Upper lobe of left lung (tissue), 6 donors: ENCODE measurements around the gene MTHFD2L. TPM values are rescaled to one million over a fixed set of nuclear protein-coding genes. Genes with fewer than 3 reads are reported as not detected.

Source experiments
- ATAC-seq, 2 donors: fragments of 200-7000 bp; cut with Tn5 transposase; one replicate each; pipeline ENCODE4 v1.9.1; 2022; ENCODE audit warnings: mild to moderate bottlenecking in 2 of 2, moderate library complexity in 2 of 2; ENCODE audit not compliant: low FRiP score in 2 of 2
- DNase-seq, 2 donors: peaks; one replicate each; pipeline ENCODE4 v3.0.0-alpha.2; 2019 to 2020
- H3K27ac ChIP-seq, 4 donors: fragments of 200-600 bp; sonication (generic); one replicate each; pipeline ENCODE4 v1.5.1; 2016 to 2019
- H3K27me3 ChIP-seq, 4 donors: fragments of 200-600 bp; sonication (generic); one replicate each; pipeline ENCODE4 v1.5.1; 2017 to 2019
- H3K36me3 ChIP-seq, 4 donors: fragments of 200-600 bp; sonication (generic); one replicate each; pipeline ENCODE4 v1.5.1; 2016 to 2019
- H3K4me1 ChIP-seq, 4 donors: fragments of 200-600 bp; sonication (generic); one replicate each; pipeline ENCODE4 v1.5.1; 2018 to 2019
- H3K4me3 ChIP-seq, 4 donors: fragments of 200-600 bp; sonication (generic); one replicate each; pipeline ENCODE4 v1.5.1; 2017 to 2019; ENCODE audit warnings: mild to moderate bottlenecking in 2 of 4, moderate library complexity in 1 of 4
- H3K9me3 ChIP-seq, 4 donors: fragments of 200-600 bp; sonication (generic); one replicate each; pipeline ENCODE4 v1.5.1; 2018 to 2019
- CTCF ChIP-seq, 6 experiments: fragments of 450-650 bp in 4 of 6; fragments of 200-600 bp in 2 of 6; sonication (generic) in 2 of 6; IDR thresholded peaks; one replicate each; pipeline ENCODE4 v1.5.1; 2016 to 2019; ENCODE audit warnings: antibody characterized with exemption in 6 of 6
- EP300 ChIP-seq, 4 donors: sonication (generic); formaldehyde crosslinking; IDR thresholded peaks; one replicate each; pipeline ENCODE4 v1.5.1; 2017; ENCODE audit warnings: antibody characterized with exemption in 4 of 4, control low read depth in 2 of 4
- POLR2A ChIP-seq, 4 donors: fragments of 450-650 bp; IDR thresholded peaks; one replicate each; pipeline ENCODE4 v1.5.1; 2016 to 2017; ENCODE audit warnings: antibody characterized with exemption in 4 of 4, mild to moderate bottlenecking in 2 of 4
- POLR2AphosphoS5 ChIP-seq, 2 donors: sonication (generic); formaldehyde crosslinking; IDR thresholded peaks; one replicate each; pipeline ENCODE4 v1.5.1; 2017; ENCODE audit warnings: antibody characterized with exemption in 2 of 2
- WGBS, 2 donors: methylation state at CpG; one replicate each; pipeline ENCODE4 v1.1.5; 2017 to 2018; 5-methylcytosine and 5-hydroxymethylcytosine counted together
- total RNA-seq, 6 donors: library from RNA; depleted of rRNA in 4 of 6; stranded (reverse); fragments of >200 nt in 4 of 6; gene quantifications; one replicate each; pipeline versions ENCODE4 v1.1.0 to v1.2.1, GENCODE V29; 2016 to 2021
- donor health status: DM: no; HTN: no; CAD: no; lungs with moderate emphysema.
- donor health status: DM: no; HTN: yes; CAD: no; lungs with severe emphysema.

Gene MTHFD2L
- total RNA-seq, 6 donors from 2014 or later, result 4.9 to 23.6 (median 12.8) TPM

DNA sequence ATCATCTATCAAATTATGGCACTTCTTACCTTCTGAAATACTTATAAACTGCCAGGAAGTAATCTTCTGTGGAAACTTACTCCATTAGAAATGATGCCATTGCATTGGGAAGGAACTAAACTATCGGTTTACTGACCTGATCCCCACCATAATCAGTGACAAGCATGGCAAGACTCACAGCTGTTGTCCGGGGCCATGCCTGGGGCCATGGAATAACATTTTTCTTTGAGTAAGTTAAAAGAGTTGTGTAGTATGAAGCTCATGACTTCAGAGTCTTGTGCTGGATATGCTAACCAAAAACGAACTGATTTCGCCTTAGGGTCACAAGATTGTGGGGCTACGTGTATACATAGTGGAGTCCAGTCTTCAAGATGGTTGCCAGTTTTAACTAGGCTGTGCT lies 15.4 kb downstream of the MTHFD2L start:
- Histone ChIP-seq H3K4me1 (no peaks in the 10 kb centered on the region), H3K4me3 (no peak overlapping the region), H3K27me3 (no peaks in the 10 kb centered on the region), H3K9me3 (no peaks in the 10 kb centered on the region), H3K27ac (no peak overlapping the region), H3K36me3 (peaks cover 0 to 5% (median 0%) of the 10 kb centered on the region in 4 donors)
- ATAC-seq (no peak), DNase-seq (no peak)
- 86 to 89% methylated on average over 5 of the region's 5 CpGs for WGBS, 2 donors
- TF ChIP-seq POLR2AphosphoS5 (IDR thresholded peaks at IDR 0.05) (no peak), EP300 (IDR thresholded peaks at IDR 0.05) (no peak), POLR2A (IDR thresholded peaks at IDR 0.05) (no peak), CTCF (IDR thresholded peaks at IDR 0.05) (no peak)

DNA sequence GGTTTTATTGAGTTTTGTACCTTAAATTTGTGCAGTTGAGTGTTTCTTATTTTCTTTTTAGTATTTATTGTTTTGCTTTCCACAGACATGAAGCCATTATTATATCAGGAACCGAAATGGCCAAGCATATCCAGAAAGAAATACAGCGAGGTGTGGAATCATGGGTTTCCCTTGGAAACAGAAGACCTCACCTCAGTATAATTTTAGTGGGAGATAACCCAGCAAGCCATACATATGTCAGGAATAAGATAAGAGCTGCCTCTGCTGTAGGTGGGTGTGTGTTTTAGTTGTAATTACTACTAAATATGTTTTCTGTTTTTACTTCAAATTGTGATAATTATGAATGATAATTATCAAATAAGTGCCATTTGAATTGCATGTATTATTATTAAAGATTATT lies 16.5 kb downstream of the MTHFD2L start:
- H3K4me1 ChIP-seq, result no peaks in the 10 kb centered on the region
- H3K4me3 ChIP-seq, result no peak overlapping the region
- ATAC-seq, result no peak
- no peaks in the 10 kb centered on the region for H3K27me3 ChIP-seq
- DNase-seq, result no peak
- no peaks in the 10 kb centered on the region for H3K9me3 ChIP-seq
- 95 to 96% methylated on average over 2 of the region's 2 CpGs for WGBS, 2 donors
- H3K27ac ChIP-seq, result no peak overlapping the region
- TF ChIP-seq CTCF (IDR thresholded peaks at IDR 0.05) (no peak), POLR2A (IDR thresholded peaks at IDR 0.05) (no peak), POLR2AphosphoS5 (IDR thresholded peaks at IDR 0.05) (no peak), EP300 (IDR thresholded peaks at IDR 0.05) (no peak)
- peaks cover 0 to 5% (median 0%) of the 10 kb centered on the region in 4 donors for H3K36me3 ChIP-seq

DNA sequence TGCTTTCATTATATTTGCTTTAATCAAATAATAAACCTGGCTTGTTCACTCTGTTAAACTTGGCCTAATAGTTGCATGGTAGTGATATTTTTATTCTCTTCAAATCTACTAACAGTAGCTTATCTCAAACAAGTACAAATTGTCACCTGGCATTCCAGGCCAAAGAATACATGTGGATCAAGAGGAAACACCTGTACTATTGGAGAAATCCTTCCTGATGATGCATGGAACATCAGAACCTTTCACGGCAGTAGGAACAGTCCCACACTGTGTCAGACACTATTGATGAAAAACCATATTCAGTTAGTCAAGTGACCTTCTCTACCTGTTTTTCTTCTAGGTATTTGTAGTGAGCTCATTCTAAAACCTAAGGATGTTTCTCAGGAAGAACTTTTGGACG lies 17.0 kb downstream of the MTHFD2L start:
- WGBS, 2 donors, result 81 to 98% methylated on average over 2 of the region's 2 CpGs
- Histone ChIP-seq H3K4me1 (no peaks in the 10 kb centered on the region), H3K27ac (no peak overlapping the region), H3K4me3 (no peak overlapping the region), H3K27me3 (no peaks in the 10 kb centered on the region), H3K9me3 (no peaks in the 10 kb centered on the region), H3K36me3 (peaks cover 0 to 5% (median 0%) of the 10 kb centered on the region in 4 donors)
- ATAC-seq (no peak), DNase-seq (no peak)
- TF ChIP-seq EP300 (IDR thresholded peaks at IDR 0.05) (no peak), POLR2AphosphoS5 (IDR thresholded peaks at IDR 0.05) (no peak), POLR2A (IDR thresholded peaks at IDR 0.05) (no peak), CTCF (IDR thresholded peaks at IDR 0.05) (no peak)

- no peak overlapping the region for H3K4me3 ChIP-seq
- peaks cover 0 to 5% (median 0%) of the 10 kb centered on the region in 4 donors for H3K36me3 ChIP-seq
- DNase-seq, result no peak
- TF ChIP-seq POLR2AphosphoS5 (IDR thresholded peaks at IDR 0.05), result no peak
- no peak for TF ChIP-seq CTCF (IDR thresholded peaks at IDR 0.05)
- no peak for TF ChIP-seq POLR2A (IDR thresholded peaks at IDR 0.05)
- TF ChIP-seq EP300 (IDR thresholded peaks at IDR 0.05), result no peak
- 93 to 94% methylated on average over 1 of the region's 1 CpG for WGBS, 2 donors
- H3K9me3 ChIP-seq, result no peaks in the 10 kb centered on the region
- no peaks in the 10 kb centered on the region for H3K27me3 ChIP-seq
- H3K4me1 ChIP-seq, result no peaks in the 10 kb centered on the region
- ATAC-seq, result no peak
- H3K27ac ChIP-seq, result no peak overlapping the region
Measured at GRCh38 chr4:74175379-74175778, 17.5 kb downstream of the MTHFD2L start.

- TF ChIP-seq CTCF (IDR thresholded peaks at IDR 0.05) (no peak), EP300 (IDR thresholded peaks at IDR 0.05) (no peak), POLR2A (IDR thresholded peaks at IDR 0.05) (no peak), POLR2AphosphoS5 (IDR thresholded peaks at IDR 0.05) (no peak)
- no peaks in the 10 kb centered on the region for H3K9me3 ChIP-seq
- no peaks in the 10 kb centered on the region for H3K27me3 ChIP-seq
- H3K27ac ChIP-seq, result no peak overlapping the region
- no peak overlapping the region for H3K4me3 ChIP-seq
- ATAC-seq (no peak), DNase-seq (no peak)
- peaks cover 0 to 5% (median 0%) of the 10 kb centered on the region in 4 donors for H3K36me3 ChIP-seq
- WGBS, 2 donors, result 88 to 96% methylated on average over 3 of the region's 3 CpGs
- no peaks in the 10 kb centered on the region for H3K4me1 ChIP-seq
Measured at GRCh38 chr4:74178798-74179197, 20.9 kb downstream of the MTHFD2L start.
